Measurements from ENCODE around the gene TRIM38.

DNA sequence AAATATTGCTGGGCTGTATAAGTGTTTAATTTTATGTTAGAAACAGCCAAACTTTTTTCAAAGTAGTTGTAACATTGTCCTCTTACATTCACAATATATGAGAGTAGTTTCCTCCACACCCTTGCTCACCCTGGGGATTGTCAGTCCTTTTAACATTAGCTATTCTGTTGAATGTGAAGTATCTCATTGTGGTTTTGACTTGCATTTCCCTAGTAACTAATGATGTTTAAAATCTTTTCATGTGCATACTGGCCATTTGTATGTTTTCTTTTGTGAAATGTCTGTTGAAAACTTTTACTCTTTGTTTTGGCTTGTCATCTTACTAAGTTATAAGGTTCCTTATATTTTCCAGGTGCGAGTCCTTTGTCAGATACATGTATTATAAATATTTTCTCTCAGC is 32.9 kb downstream of the TRIM38 start:
- TF ChIP-seq CTCF (tag by site-specific recombination; IDR thresholded peaks at IDR 0.05), result no peak
- no peak for TF ChIP-seq ZNF140 (tag by site-specific recombination; IDR thresholded peaks at IDR 0.05)
- no peak for TF ChIP-seq YY1 (tag by site-specific recombination; IDR thresholded peaks at IDR 0.05)
- TF ChIP-seq, protein P1, sequence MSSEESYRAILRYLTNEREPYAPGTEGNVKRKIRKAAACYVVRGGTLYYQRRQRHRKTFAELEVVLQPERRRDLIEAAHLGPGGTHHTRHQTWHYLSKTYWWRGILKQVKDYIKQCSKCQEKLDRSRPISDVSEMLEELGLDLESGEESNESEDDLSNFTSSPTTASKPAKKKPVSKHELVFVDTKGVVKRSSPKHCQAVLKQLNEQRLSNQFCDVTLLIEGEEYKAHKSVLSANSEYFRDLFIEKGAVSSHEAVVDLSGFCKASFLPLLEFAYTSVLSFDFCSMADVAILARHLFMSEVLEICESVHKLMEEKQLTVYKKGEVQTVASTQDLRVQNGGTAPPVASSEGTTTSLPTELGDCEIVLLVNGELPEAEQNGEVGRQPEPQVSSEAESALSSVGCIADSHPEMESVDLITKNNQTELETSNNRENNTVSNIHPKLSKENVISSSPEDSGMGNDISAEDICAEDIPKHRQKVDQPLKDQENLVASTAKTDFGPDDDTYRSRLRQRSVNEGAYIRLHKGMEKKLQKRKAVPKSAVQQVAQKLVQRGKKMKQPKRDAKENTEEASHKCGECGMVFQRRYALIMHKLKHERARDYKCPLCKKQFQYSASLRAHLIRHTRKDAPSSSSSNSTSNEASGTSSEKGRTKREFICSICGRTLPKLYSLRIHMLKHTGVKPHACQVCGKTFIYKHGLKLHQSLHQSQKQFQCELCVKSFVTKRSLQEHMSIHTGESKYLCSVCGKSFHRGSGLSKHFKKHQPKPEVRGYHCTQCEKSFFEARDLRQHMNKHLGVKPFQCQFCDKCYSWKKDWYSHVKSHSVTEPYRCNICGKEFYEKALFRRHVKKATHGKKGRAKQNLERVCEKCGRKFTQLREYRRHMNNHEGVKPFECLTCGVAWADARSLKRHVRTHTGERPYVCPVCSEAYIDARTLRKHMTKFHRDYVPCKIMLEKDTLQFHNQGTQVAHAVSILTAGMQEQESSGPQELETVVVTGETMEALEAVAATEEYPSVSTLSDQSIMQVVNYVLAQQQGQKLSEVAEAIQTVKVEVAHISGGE (tag by site-specific recombination; conservative IDR thresholded peaks at IDR 0.05; ENCODE audit: low read depth), result no peak
- no peak for TF ChIP-seq ZNF112 (tag by site-specific recombination; IDR thresholded peaks at IDR 0.05)
- TF ChIP-seq PRDM4 (tag by site-specific recombination; IDR thresholded peaks at IDR 0.05), result no peak
- TF ChIP-seq, protein P2, sequence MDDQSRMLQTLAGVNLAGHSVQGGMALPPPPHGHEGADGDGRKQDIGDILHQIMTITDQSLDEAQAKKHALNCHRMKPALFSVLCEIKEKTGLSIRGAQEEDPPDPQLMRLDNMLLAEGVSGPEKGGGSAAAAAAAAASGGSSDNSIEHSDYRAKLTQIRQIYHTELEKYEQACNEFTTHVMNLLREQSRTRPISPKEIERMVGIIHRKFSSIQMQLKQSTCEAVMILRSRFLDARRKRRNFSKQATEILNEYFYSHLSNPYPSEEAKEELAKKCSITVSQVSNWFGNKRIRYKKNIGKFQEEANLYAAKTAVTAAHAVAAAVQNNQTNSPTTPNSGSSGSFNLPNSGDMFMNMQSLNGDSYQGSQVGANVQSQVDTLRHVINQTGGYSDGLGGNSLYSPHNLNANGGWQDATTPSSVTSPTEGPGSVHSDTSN (CRISPR knock-in tag; IDR thresholded peaks at IDR 0.05), result no peak
- TF ChIP-seq OVOL3 (tag by site-specific recombination; IDR thresholded peaks at IDR 0.05), result no peak
- TF ChIP-seq ZBTB17 (tag by site-specific recombination; IDR thresholded peaks at IDR 0.05), result no peak
